Memory B cell (primary cell): ENCODE data around the gene CLIC4.
"Not testable (repeated sequence)": the region's sequence is repeated elsewhere in the genome, so short reads cannot be mapped to it uniquely, and the experiment has no call there.

Experiments used
- ATAC-seq: fragments of 150-1000 bp; cut with Tn5 transposase; 2 replicates; pipeline ENCODE4 v1.10.0; 2021; ENCODE audit warnings: low read depth, mild to moderate bottlenecking, moderate library complexity
- DNase-seq, 2 donors: peaks; one replicate each; pipeline ENCODE4 v3.0.0; 2022; ENCODE audit warnings: low spot score in 2 of 2
- H3K27ac Mint-ChIP-seq: one replicate; pipeline ENCODE4 v1.8.0; 2022; ENCODE audit warnings: mild to moderate bottlenecking, moderate library complexity, mixed read lengths
- H3K27me3 Mint-ChIP-seq: one replicate; pipeline ENCODE4 v1.8.0; 2022; ENCODE audit warnings: mixed read lengths
- H3K36me3 Mint-ChIP-seq: one replicate; pipeline ENCODE4 v1.8.0; 2022; ENCODE audit warnings: mild to moderate bottlenecking, mixed read lengths
- H3K4me1 Mint-ChIP-seq: one replicate; pipeline ENCODE4 v1.8.0; 2022; ENCODE audit warnings: mixed read lengths
- H3K4me3 Mint-ChIP-seq: one replicate; pipeline ENCODE4 v1.8.0; 2022; ENCODE audit warnings: mild to moderate bottlenecking, moderate library complexity, mixed read lengths
- H3K9me3 Mint-ChIP-seq: one replicate; pipeline ENCODE4 v1.8.0; 2022; ENCODE audit warnings: mixed read lengths

CLIC4 gene

GRCh38 chr1:24727501-24728216, 17.6 kb upstream of the CLIC4 start:
- Mint-ChIP-seq H3K4me3 (peak overlapping the region; percentile 71), H3K27ac (peak overlapping the region; percentile 23), H3K9me3 (no peaks in the 10 kb centered on the region), H3K36me3 (no peaks in the 10 kb centered on the region), H3K27me3 (no peaks in the 10 kb centered on the region), H3K4me1 (peaks cover 14% of the 10 kb centered on the region)
- ATAC-seq (peak; percentile 88), DNase-seq (no peak)

- ATAC-seq = no peak
- H3K27me3 Mint-ChIP-seq = no peaks in the 10 kb centered on the region
- no peak overlapping the region for H3K27ac Mint-ChIP-seq
- peaks cover 15% of the 10 kb centered on the region for H3K4me1 Mint-ChIP-seq
- H3K36me3 Mint-ChIP-seq = no peaks in the 10 kb centered on the region
- no peak for DNase-seq
- no peaks in the 10 kb centered on the region for H3K9me3 Mint-ChIP-seq
- H3K4me3 Mint-ChIP-seq = no peak overlapping the region
Observed at GRCh38 chr1:24728982-24729381, 16.3 kb upstream of the CLIC4 start.

- ATAC-seq (no peak), DNase-seq (no peak)
- no peaks in the 10 kb centered on the region for H3K27me3 Mint-ChIP-seq
- H3K27ac Mint-ChIP-seq = peak overlapping the region; percentile 89
- H3K4me3 Mint-ChIP-seq = no peak overlapping the region
- no peaks in the 10 kb centered on the region for H3K9me3 Mint-ChIP-seq
- peaks cover 21% of the 10 kb centered on the region for H3K4me1 Mint-ChIP-seq
- no peaks in the 10 kb centered on the region for H3K36me3 Mint-ChIP-seq
Observed at GRCh38 chr1:24732186-24732885, 12.9 kb upstream of the CLIC4 start.

GRCh38 chr1:24733342-24733741, 11.9 kb upstream of the CLIC4 start:
- Mint-ChIP-seq H3K27ac (peak overlapping the region; percentile 89), H3K4me1 (peaks cover 20% of the 10 kb centered on the region), H3K4me3 (peak overlapping the region; percentile 77)
- H3K9me3 Mint-ChIP-seq, H3K27me3 Mint-ChIP-seq, H3K36me3 Mint-ChIP-seq: not testable (repeated sequence)
- peak in 1 of 2 donors; percentile 34 for DNase-seq
- peak; percentile 97 for ATAC-seq

- H3K9me3 Mint-ChIP-seq = no peaks in the 10 kb centered on the region
- no peaks in the 10 kb centered on the region for H3K36me3 Mint-ChIP-seq
- H3K27me3 Mint-ChIP-seq = no peaks in the 10 kb centered on the region
- peak overlapping the region; percentile 6 for H3K27ac Mint-ChIP-seq
- ATAC-seq = no peak
- no peak overlapping the region for H3K4me3 Mint-ChIP-seq
- no peak for DNase-seq
- peaks cover 17% of the 10 kb centered on the region for H3K4me1 Mint-ChIP-seq
Observed at GRCh38 chr1:24735156-24735508, 10.1 kb upstream of the CLIC4 start.

- Mint-ChIP-seq H3K4me1 (peaks cover 17% of the 10 kb centered on the region), H3K9me3 (no peaks in the 10 kb centered on the region), H3K36me3 (no peaks in the 10 kb centered on the region), H3K27ac (peak overlapping the region; percentile 28), H3K4me3 (peak overlapping the region; percentile 8), H3K27me3 (no peaks in the 10 kb centered on the region)
- ATAC-seq (no peak), DNase-seq (no peak)
Observed at GRCh38 chr1:24735509-24736375, 9.5 kb upstream of the CLIC4 start.

- Mint-ChIP-seq H3K27me3 (no peaks in the 10 kb centered on the region), H3K9me3 (no peaks in the 10 kb centered on the region), H3K27ac (no peak overlapping the region), H3K36me3 (no peaks in the 10 kb centered on the region), H3K4me3 (peak overlapping the region; percentile 21), H3K4me1 (peaks cover 28% of the 10 kb centered on the region)
- DNase-seq (no peak), ATAC-seq (no peak)
Observed at GRCh38 chr1:24737368-24738117, 7.7 kb upstream of the CLIC4 start.

GRCh38 chr1:24739241-24739640, 6.0 kb upstream of the CLIC4 start:
- Mint-ChIP-seq H3K27me3 (no peaks in the 10 kb centered on the region), H3K27ac (no peak overlapping the region), H3K4me1 (peaks cover 37% of the 10 kb centered on the region), H3K4me3 (no peak overlapping the region), H3K36me3 (no peaks in the 10 kb centered on the region), H3K9me3 (no peaks in the 10 kb centered on the region)
- DNase-seq = no peak
- no peak for ATAC-seq

GRCh38 chr1:24742090-24742938, 2.9 kb upstream of the CLIC4 start:
- Mint-ChIP-seq H3K9me3 (no peaks in the 10 kb centered on the region), H3K4me1 (peaks cover 28% of the 10 kb centered on the region), H3K27ac (peak overlapping the region; percentile 76), H3K27me3 (no peaks in the 10 kb centered on the region), H3K4me3 (no peak overlapping the region), H3K36me3 (no peaks in the 10 kb centered on the region)
- ATAC-seq (no peak), DNase-seq (peak in 1 of 2 donors; percentile 30)

GRCh38 chr1:24743404-24744211, 1.6 kb upstream of the CLIC4 start:
- no peaks in the 10 kb centered on the region for H3K9me3 Mint-ChIP-seq
- no peaks in the 10 kb centered on the region for H3K36me3 Mint-ChIP-seq
- DNase-seq = peak in 1 of 2 donors; percentile 34
- H3K4me3 Mint-ChIP-seq = peak overlapping the region; percentile 80
- H3K27ac Mint-ChIP-seq = peak overlapping the region; percentile 76
- no peaks in the 10 kb centered on the region for H3K27me3 Mint-ChIP-seq
- peaks cover 36% of the 10 kb centered on the region for H3K4me1 Mint-ChIP-seq
- no peak for ATAC-seq

GRCh38 chr1:24745711-24746413, 615 bp downstream of the CLIC4 start:
- H3K36me3 Mint-ChIP-seq = peaks cover 3% of the 10 kb centered on the region
- H3K27me3 Mint-ChIP-seq = no peaks in the 10 kb centered on the region
- H3K27ac Mint-ChIP-seq = peak overlapping the region; percentile 100
- peaks cover 45% of the 10 kb centered on the region for H3K4me1 Mint-ChIP-seq
- H3K9me3 Mint-ChIP-seq = no peaks in the 10 kb centered on the region
- peak in 1 of 2 donors; percentile 38 for DNase-seq
- H3K4me3 Mint-ChIP-seq = peak overlapping the region; percentile 92
- no peak for ATAC-seq
